ENCODE data around the gene TIPARP. TPM values are rescaled to one million over a fixed set of nuclear protein-coding genes. Genes with fewer than 3 reads are reported as not detected.

The TIPARP gene
- total and polyA plus RNA-seq, 2 of the 8 experiments (the other 6 are each of a cell fraction or from before 2014, with no cell fraction given), result 1.6 to 5.8 TPM

DNA sequence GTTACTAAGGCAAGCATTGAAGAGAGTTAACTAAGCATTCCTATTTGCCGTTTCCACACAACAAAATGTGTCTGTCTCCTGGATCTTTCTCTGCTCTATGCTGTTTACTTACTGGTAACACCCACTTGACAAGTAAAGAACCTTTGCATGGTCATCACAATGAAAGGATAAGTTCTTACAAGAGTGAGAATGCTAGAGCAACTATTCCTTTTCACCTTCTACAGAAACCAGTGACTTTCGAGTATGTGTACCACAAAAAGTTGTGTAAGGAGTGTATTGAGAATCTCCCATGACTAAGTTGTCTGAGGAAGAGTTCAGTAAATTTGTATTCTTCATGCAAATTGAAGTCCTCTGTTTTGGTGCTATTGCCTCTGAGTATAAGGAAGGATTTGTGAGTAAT lies 10.8 kb downstream of the TIPARP start (continued):
- TF ChIP-seq, protein P1, sequence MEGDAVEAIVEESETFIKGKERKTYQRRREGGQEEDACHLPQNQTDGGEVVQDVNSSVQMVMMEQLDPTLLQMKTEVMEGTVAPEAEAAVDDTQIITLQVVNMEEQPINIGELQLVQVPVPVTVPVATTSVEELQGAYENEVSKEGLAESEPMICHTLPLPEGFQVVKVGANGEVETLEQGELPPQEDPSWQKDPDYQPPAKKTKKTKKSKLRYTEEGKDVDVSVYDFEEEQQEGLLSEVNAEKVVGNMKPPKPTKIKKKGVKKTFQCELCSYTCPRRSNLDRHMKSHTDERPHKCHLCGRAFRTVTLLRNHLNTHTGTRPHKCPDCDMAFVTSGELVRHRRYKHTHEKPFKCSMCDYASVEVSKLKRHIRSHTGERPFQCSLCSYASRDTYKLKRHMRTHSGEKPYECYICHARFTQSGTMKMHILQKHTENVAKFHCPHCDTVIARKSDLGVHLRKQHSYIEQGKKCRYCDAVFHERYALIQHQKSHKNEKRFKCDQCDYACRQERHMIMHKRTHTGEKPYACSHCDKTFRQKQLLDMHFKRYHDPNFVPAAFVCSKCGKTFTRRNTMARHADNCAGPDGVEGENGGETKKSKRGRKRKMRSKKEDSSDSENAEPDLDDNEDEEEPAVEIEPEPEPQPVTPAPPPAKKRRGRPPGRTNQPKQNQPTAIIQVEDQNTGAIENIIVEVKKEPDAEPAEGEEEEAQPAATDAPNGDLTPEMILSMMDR (IDR thresholded peaks at IDR 0.05; ENCODE audit: control extremely low read depth in 1 of 3, insufficient read depth in 1 of 3, low read depth in 1 of 3, low read length in 3 of 3), result no peak
- TF ChIP-seq RFX5 (IDR thresholded peaks at IDR 0.05; ENCODE audit: borderline replicate concordance, low read depth, low read length) (no peak), NANOG (IDR thresholded peaks at IDR 0.05; ENCODE audit: insufficient read depth, low read depth, low read length, poor library complexity, severe bottlenecking) (no peak), SAP30 (IDR thresholded peaks at IDR 0.05; ENCODE audit: insufficient read depth, insufficient replicate concordance, low read length) (no peak)
